WTC11 (cell line): Measurements from ENCODE around the gene LIN28A. TPM values are rescaled to one million over a fixed set of nuclear protein-coding genes. Genes with fewer than 3 reads are reported as not detected.

Source experiments
- ATF1 ChIP-seq: sonication (generic); formaldehyde crosslinking; IDR thresholded peaks from 2 replicates; pipeline ENCODE4 v1.8.1; 2023; ENCODE audit warnings: mild to moderate bottlenecking, moderate library complexity, missing genetic modification reagents
- E2F1 ChIP-seq: sonication (generic); formaldehyde crosslinking; IDR thresholded peaks from 2 replicates; pipeline ENCODE4 v1.8.0; 2022; ENCODE audit warnings: mild to moderate bottlenecking, missing genetic modification reagents
- ETV6 ChIP-seq: sonication (generic); formaldehyde crosslinking; IDR thresholded peaks from 2 replicates; pipeline ENCODE4 v1.8.1; 2022; ENCODE audit warnings: mild to moderate bottlenecking, missing genetic modification reagents
- FOXK1 ChIP-seq: sonication (generic); formaldehyde crosslinking; IDR thresholded peaks from 2 replicates; pipeline ENCODE4 v1.8.0; 2022; ENCODE audit warnings: mild to moderate bottlenecking, moderate library complexity, missing genetic modification reagents
- FOXP4 ChIP-seq: sonication (generic); formaldehyde crosslinking; IDR thresholded peaks from 2 replicates; pipeline ENCODE4 v1.8.0; 2022; ENCODE audit warnings: mild to moderate bottlenecking, missing genetic modification reagents
- NFATC4 ChIP-seq: fragments of 250-450 bp; sonication (Bioruptor Pico); IDR thresholded peaks from 2 replicates; pipeline ENCODE4 v1.9.0; 2021; ENCODE audit warnings: mild to moderate bottlenecking
- NFE2L1 ChIP-seq: sonication (generic); formaldehyde crosslinking; IDR thresholded peaks from 2 replicates; pipeline ENCODE4 v1.8.1; 2023; ENCODE audit warnings: missing genetic modification reagents
- NR2C2 ChIP-seq: sonication (generic); formaldehyde crosslinking; IDR thresholded peaks from 2 replicates; pipeline ENCODE4 v1.8.0; 2022; ENCODE audit warnings: mild to moderate bottlenecking, missing genetic modification reagents
- SMAD4 ChIP-seq: sonication (generic); formaldehyde crosslinking; IDR thresholded peaks from 2 replicates; pipeline ENCODE4 v1.8.0; 2022; ENCODE audit warnings: mild to moderate bottlenecking, missing genetic modification reagents
- SP1 ChIP-seq: sonication (generic); formaldehyde crosslinking; conservative IDR thresholded peaks from 2 replicates; pipeline ENCODE4 v1.8.1; 2022; ENCODE audit warnings: missing genetic modification reagents
- TCF7 ChIP-seq: sonication (generic); formaldehyde crosslinking; IDR thresholded peaks from 2 replicates; pipeline ENCODE4 v1.8.0; 2022; ENCODE audit warnings: mild to moderate bottlenecking, low read depth, missing genetic modification reagents, moderate library complexity
- ZNF138 ChIP-seq: sonication (generic); formaldehyde crosslinking; conservative IDR thresholded peaks from 2 replicates; pipeline ENCODE4 v1.8.1; 2022; ENCODE audit warnings: mild to moderate bottlenecking, moderate library complexity, missing genetic modification reagents
- ZNF281 ChIP-seq: sonication (generic); formaldehyde crosslinking; IDR thresholded peaks from 2 replicates; pipeline ENCODE4 v1.8.0; 2023; ENCODE audit warnings: mild to moderate bottlenecking, missing genetic modification reagents
- total RNA-seq: library from RNA; stranded (reverse); gene quantifications from 3 replicates; pipeline ENCODE4 v1.2.3, GENCODE V29; 2021
- TF ChIP-seq, protein P1 (sequence below): sonication (generic); formaldehyde crosslinking; IDR thresholded peaks from 2 replicates; pipeline ENCODE4 v1.8.1; 2022; ENCODE audit warnings: mild to moderate bottlenecking, moderate library complexity, missing genetic modification reagents
- TF ChIP-seq, protein P2 (sequence below): sonication (generic); formaldehyde crosslinking; IDR thresholded peaks from 2 replicates; pipeline ENCODE4 v1.8.0; 2022; ENCODE audit warnings: mild to moderate bottlenecking, missing genetic modification reagents
- TF ChIP-seq, protein P3 (sequence below): sonication (generic); formaldehyde crosslinking; IDR thresholded peaks from 2 replicates; pipeline ENCODE4 v1.8.1; 2023; ENCODE audit warnings: mild to moderate bottlenecking, missing genetic modification reagents, moderate library complexity
- TF ChIP-seq, protein P4 (sequence below): fragments of 250-450 bp; sonication (Bioruptor Pico); conservative IDR thresholded peaks from 2 replicates; pipeline ENCODE4 v1.9.0; 2021; ENCODE audit warnings: mild to moderate bottlenecking
- TF ChIP-seq, protein P5 (sequence below): fragments of 250-450 bp; sonication (Bioruptor Pico); IDR thresholded peaks from 2 replicates; pipeline ENCODE4 v1.9.0; 2021; ENCODE audit warnings: mild to moderate bottlenecking

Gene LIN28A
- total RNA-seq, 1 experiment from 2014 or later, result 1,251 TPM

DNA sequence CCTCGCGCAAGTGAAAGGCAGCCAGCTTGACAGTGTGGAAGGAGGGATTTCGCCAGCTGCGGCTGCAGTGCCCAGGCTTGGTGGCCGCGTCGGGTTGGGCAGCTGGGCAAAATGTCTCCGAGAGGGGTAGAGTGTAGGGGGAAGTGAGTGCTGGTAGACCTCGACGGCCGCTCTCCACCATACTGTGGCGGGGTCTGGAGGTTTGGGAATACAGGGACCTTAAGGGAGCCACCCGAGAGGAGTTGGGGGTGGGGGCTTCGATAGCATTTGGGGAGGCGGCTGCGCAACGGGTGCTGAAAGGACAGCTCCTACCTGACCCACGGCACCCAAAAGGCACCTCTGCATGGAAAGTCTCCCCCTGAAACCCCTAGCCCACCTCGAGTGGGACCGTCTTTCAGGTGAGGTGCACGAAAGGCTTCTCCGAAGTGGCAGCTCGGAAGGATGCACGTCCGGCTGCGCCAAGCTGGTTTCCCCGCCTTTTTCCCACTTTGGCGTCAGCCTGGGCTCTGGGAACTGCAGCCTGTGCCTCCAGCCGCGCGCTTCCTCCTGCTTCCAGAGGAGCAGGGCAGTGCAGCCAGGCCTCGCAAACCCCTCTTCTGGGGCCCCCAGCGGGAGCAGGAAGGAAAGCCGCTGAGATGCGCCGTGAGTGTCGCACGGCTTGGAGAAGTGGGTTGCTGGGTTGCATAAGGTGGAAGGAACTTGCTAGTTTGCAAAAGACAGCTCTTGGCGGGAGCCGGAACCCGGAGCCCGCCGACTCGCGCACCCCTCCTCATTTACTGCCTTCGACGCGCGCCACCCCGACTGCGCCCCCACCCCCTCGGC, 61.1 kb downstream of the LIN28A start (continued):
- no peak; the same call in 1 of the 2 replicates for TF ChIP-seq E2F1 (CRISPR knock-in tag)
- no peak for TF ChIP-seq FOXK1
- TF ChIP-seq ATF1, result 0 out of 2 replicates have a peak, but pooled peaks have one; percentile 81
- no peak for TF ChIP-seq ZNF281
- TF ChIP-seq NFE2L1, result 0 out of 2 replicates have a peak, but pooled peaks have one; percentile 24
- TF ChIP-seq, protein P1, sequence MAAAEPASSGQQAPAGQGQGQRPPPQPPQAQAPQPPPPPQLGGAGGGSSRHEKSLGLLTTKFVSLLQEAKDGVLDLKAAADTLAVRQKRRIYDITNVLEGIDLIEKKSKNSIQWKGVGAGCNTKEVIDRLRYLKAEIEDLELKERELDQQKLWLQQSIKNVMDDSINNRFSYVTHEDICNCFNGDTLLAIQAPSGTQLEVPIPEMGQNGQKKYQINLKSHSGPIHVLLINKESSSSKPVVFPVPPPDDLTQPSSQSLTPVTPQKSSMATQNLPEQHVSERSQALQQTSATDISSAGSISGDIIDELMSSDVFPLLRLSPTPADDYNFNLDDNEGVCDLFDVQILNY (CRISPR knock-in tag), result peak; percentile 60; the same call in 1 of the 2 replicates
- TF ChIP-seq SMAD4 (CRISPR knock-in tag), result peak; percentile 83; the same call in 1 of the 2 replicates
- TF ChIP-seq, protein P2, sequence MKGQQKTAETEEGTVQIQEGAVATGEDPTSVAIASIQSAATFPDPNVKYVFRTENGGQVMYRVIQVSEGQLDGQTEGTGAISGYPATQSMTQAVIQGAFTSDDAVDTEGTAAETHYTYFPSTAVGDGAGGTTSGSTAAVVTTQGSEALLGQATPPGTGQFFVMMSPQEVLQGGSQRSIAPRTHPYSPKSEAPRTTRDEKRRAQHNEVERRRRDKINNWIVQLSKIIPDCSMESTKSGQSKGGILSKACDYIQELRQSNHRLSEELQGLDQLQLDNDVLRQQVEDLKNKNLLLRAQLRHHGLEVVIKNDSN (CRISPR knock-in tag), result peak; percentile 62; the same call in 1 of the 2 replicates
- TF ChIP-seq, protein P3, sequence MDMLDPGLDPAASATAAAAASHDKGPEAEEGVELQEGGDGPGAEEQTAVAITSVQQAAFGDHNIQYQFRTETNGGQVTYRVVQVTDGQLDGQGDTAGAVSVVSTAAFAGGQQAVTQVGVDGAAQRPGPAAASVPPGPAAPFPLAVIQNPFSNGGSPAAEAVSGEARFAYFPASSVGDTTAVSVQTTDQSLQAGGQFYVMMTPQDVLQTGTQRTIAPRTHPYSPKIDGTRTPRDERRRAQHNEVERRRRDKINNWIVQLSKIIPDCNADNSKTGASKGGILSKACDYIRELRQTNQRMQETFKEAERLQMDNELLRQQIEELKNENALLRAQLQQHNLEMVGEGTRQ (CRISPR knock-in tag), result no peak
- no peak for TF ChIP-seq NR2C2
- TF ChIP-seq TCF7, result no peak
- TF ChIP-seq, protein P4, sequence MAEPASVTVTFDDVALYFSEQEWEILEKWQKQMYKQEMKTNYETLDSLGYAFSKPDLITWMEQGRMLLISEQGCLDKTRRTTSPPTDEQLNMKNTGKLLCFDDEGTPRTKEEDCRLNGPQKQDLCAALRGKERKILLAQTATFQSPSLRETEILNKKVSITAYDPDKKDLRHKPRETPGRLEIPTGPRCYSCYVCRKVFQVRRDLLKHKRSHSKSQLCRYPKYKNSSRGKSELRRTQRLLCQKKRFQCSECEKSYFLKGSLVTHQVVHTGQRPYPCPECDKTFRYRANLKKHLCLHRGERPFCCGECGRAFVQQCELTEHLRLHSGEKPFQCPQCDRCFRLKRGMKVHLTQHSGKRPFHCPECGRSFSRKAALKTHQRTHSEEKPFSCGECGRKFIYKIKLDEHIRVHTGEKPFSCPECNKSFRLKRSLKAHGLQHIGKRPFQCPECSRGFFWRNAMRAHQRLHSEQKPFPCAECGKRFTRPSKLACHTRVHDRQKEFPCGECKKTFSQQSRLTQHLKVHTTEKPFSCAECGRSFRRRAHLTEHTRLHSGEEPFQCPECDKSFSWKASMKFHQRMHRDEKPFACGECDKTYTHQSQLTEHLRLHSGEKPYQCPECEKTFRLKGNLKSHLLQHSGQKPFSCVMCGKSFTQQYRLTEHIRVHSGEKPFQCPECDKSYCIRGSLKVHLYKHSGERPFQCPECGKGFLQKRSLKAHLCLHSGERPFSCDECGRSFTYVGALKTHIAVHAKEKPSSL (CRISPR knock-in tag), result no peak
- TF ChIP-seq ZNF138 (CRISPR knock-in tag), result no peak
- TF ChIP-seq FOXP4 (CRISPR knock-in tag), result peak; percentile 64; the same call in 1 of the 2 replicates
- peak; percentile 33; the same call in 1 of the 2 replicates for TF ChIP-seq NFATC4 (CRISPR knock-in tag)
- TF ChIP-seq ETV6 (CRISPR knock-in tag), result 0 out of 2 replicates have a peak, but pooled peaks have one; percentile 26
- TF ChIP-seq, protein P5, sequence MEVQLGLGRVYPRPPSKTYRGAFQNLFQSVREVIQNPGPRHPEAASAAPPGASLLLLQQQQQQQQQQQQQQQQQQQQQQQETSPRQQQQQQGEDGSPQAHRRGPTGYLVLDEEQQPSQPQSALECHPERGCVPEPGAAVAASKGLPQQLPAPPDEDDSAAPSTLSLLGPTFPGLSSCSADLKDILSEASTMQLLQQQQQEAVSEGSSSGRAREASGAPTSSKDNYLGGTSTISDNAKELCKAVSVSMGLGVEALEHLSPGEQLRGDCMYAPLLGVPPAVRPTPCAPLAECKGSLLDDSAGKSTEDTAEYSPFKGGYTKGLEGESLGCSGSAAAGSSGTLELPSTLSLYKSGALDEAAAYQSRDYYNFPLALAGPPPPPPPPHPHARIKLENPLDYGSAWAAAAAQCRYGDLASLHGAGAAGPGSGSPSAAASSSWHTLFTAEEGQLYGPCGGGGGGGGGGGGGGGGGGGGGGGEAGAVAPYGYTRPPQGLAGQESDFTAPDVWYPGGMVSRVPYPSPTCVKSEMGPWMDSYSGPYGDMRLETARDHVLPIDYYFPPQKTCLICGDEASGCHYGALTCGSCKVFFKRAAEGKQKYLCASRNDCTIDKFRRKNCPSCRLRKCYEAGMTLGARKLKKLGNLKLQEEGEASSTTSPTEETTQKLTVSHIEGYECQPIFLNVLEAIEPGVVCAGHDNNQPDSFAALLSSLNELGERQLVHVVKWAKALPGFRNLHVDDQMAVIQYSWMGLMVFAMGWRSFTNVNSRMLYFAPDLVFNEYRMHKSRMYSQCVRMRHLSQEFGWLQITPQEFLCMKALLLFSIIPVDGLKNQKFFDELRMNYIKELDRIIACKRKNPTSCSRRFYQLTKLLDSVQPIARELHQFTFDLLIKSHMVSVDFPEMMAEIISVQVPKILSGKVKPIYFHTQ, result peak; percentile 66; the same call in 1 of the 2 replicates
- 0 out of 2 replicates have a peak, but pooled peaks have one; percentile 32 for TF ChIP-seq SP1 (CRISPR knock-in tag)
